NCI-H510A (cell line): ENCODE results near the gene CDK1.

Source experiments
- DNase-seq: peaks from one replicate; lab custom pipeline; 2025; lab: John Stamatoyannopoulos, UW

Gene CDK1

DNA sequence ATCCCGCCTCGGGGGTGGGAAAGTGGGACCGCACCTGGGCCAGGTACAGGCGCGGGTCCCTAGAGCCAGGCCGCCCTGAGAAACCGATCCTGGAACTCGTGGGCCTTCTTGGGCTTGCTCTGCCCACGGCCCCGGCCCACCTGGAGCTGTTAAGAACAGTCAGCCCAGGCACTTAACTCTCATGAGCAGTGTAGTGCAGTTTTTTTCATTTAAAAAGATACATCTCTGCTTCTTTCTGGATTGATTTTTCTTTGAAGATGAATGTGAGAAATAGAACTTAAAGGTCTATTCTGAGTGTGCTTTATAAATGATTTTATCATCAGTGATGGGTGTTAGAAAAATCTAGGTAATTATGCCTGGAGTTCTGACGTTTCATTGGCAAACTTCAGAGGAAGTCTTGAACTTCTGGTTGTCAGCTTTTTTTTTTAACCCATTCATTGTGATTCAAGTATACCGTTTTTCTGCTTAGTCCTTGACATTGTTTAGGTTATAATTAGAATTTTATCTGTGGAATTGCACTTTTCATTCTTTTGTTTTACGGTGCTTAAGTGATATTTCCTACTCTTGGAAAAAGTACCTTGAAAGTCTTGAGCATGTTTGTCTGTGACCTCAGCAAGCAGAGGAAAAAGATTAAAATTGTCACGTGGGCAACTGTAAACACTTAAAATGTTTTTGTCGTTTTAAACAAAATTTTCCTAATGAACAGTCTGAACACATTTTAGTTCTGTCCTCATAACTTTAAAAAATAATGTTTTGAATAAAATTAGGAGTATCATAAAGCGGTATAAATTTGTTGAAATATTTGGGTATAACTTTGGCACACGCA is 906 bp downstream of the CDK1 start:
- no peak for DNase-seq

DNA sequence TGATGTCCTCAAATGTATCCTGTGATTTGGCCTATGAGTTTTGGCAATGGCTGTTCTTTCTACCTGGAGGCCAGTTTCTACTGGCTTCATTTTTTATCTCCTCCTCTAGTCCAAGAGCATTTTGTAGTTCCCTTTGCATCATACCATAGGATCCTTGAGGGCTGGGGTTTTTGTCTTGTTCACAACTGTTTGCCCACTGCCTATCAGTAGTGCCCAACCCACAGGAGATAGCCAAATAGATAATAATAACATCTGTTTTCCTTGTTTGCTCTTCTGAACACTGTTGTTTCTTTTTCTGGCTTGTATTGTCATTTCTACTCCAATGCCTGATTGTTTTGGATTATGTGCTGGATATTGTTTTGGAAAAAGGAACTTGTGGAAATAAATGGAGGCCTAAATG is 3.4 kb downstream of the CDK1 start:
- DNase-seq = no peak

DNA sequence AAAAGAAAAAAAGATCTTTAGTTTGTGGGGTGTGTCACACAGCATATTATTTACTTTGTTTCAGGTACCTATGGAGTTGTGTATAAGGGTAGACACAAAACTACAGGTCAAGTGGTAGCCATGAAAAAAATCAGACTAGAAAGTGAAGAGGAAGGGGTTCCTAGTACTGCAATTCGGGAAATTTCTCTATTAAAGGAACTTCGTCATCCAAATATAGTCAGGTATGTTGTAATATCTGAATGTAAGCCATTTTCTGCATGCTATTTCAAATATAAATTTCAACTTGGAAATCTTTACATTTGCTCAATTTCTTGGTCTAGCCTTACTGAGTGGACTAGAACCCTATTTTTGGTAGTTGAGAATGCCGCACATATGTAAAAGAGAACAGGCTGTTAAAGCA is 6.4 kb downstream of the CDK1 start:
- DNase-seq = no peak

DNA sequence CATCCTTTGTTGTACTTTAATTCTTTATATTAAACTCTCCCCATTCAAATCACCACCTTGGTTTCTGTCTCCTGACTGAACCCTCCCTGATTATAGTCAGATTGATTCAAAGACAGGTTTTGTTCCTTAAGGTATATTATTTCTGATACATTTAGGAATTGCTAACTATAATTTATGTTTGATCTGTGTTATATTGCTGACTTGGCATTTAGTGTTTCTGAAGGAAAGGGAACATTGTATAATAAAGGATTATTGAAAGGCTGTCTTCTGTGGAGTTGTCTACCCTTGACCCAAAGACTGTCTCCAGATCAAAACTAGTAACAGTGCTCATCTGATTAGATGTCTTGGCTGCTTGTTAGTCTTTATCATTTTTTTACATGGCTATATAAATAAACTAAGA is 10.3 kb downstream of the CDK1 start:
- no peak for DNase-seq

DNA sequence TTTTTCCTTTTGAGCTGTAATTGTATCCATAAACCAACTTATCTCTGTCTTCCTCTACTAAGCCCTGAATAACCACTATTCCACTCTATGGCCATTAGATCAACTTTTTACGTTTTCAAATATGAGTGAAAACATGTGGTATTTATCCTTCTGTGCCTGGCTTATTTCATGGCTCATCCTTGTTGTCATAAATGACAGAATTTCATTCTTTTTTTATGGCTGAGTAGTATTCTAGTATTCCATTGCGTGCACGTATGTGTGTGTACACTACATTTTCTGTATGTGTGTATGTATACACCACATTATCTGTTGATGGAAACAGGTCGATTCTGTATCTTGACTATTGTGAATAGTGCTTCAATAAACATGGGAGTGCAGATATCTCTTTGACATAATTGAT is 11.1 kb downstream of the CDK1 start:
- DNase-seq = no peak

DNA sequence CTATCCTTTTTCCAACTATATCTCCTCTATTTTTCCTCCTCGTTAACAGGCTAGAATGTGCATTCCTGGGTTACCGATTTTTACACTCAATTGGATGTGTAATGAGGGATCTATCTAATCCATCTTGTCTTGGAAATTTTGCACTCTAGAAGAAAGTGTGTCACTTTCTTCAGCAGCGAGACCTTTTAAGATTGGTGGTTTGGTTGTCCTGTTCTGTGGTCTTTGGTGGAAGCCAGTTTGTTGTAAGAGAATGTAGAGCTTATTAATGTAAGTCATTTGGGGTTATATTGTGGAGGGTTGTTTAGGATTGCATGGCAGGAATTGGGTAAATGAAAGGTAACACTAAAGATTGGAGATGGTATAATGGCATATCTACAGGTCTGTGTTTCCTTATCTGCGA is 16.7 kb downstream of the CDK1 start:
- DNase-seq = no peak

DNA sequence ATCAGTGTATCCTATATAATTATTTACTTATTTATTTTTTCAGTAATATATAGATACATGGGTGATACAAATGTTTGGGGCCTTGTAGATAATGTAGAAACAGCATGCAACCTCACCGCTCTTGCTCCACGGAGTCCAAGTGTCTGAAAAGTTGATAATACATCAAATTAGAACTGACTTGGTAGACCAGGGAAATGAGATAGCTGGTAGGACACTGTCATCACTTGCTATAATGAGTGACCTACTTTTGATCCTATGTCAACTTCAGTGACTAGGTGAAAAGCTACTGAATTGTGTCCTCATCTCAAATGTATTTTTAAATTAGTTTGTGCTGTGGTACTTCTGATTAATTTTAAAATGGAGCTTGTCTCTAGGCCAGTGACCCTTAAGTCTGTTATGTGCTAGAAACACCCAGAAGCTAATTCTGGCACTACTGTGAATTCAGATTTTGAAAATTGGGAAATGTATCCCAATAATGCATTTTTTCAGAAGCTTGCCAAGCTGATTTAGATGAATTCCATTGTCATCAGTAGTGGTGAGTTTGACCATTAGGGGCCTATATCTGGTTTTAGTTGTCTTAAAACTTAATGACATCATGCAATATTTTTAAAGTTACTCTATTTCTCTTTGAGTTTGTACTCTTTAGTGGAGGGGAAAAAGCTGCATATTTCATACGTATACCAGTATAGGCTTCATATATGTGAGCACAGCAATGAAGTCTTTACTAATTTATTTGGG is 17.4 kb downstream of the CDK1 start:
- no peak for DNase-seq

DNA sequence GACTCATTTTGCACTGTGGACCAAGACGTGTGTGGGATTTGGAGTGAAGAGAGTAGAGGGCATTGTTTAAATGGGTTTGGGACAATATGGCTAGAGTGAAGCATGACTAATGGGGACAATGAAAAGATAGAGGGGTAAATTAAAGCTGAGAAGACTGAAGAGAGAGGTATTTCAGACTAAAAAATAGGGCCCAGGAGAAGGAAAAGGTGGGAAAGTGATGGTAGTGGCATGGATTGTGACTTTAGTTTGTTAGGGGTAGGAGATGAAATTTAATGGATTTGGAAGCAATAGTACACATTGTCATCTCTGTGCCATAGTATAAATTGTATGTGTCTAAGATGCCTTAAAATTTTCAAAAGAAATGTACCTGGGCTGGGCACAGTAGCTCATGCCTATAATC is 18.2 kb downstream of the CDK1 start:
- no peak for DNase-seq

DNA sequence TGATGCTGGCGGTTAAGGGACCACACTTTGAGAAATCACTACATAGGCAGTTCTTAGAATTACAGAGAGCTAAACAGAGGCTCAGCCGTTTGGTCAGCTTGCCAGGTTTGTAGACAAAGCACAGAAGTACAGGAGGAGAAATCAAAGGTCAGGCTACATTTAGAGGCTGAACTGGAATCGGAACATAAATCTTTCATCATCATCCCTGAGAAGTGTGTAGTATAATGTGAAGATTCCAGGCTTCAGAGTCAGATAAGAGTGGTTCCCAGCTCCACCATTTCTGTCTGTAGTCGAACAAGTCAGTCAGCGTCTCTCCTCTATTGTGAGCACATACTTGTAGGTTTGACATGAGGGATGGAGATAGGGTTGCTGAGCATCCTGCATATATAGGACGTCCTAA is 18.9 kb downstream of the CDK1 start:
- DNase-seq = no peak

DNA sequence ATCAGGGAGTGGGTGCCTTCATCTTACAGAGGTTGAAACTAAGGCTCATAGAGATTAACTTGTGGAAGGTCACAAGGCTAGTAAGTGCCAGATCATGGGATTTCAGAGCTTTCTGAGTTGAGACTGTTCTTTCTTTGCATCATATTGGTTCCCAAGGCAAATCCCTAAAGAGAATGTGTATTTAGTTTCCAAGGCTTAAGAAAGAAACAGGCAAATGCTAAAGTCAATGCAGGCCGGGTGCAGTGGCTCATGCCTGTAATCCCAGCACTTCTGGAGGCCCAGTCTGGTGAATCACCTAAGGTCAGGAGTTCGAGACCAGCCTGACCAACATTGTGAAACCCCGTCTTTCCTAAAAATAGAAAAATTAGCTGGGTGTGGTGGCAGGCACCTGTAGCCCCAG is 19.8 kb downstream of the CDK1 start:
- DNase-seq = no peak

DNA sequence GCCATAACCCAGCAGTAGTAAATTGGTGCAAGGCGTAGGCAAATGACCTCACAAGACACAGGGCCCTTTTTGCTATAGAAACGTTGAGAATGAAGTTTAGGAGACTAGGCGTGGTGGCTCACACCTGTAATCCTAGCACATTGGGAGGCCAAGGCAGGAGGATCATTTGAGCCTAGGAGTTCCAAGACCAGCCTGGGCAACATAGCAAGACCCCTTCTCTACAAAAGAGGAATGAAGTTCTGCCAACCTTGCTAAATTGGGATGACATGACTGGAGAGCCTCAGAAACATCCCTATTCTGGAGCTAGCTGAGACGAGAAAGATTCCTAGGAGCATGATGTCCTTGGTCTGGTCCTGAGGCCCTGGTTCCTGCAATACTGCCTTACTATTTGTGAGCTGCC is 20.6 kb downstream of the CDK1 start:
- no peak for DNase-seq

DNA sequence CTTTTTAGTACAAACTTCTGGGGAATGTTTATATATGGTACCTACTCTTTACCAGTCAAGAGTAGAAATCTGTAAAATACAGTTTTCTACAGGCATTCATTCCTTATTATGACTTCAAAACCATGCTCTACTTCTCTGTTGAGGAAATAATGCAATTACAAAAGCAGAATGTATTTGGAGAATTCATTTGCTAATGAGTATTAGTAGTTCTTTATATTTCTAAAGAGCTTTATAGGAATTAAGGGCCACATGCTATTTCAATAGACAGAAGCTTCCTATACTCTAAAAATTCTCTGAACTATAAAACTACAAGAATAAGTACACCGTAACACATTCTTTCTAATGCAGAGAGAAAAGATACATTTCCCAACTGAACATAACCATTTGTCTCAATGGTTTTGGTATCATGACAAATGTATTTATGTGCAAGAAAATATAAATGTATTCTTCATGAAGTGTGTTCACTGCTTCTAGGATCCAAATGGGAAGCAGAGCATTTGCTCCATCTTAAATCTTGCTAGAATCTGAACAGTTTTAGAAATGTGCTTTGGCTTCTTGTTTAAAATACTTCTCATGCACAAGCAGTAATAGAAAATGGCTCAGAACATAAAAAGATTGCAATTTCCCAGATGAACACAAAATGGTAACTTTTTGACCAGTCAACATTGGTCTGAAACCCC is 21.8 kb downstream of the CDK1 start:
- no peak for DNase-seq

DNA sequence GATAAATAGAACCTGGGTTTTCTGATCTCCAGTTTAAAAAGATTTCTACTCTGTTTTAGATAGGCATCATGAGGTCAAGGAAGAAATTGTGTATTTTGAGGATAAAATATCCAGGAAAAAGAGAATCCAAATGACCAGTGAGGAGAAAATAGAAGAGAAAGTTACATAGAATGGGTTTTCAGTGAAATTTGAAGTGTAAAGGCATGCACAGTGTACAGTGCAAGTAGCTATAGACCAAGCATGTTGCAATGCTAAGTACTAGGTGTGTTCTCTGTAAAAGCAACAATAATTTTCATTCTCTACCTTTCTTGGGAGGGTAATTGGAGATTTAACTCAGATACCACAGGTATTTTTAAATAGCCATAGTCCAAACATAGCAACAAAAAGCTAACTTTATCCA is 22.6 kb downstream of the CDK1 start:
- DNase-seq = no peak

DNA sequence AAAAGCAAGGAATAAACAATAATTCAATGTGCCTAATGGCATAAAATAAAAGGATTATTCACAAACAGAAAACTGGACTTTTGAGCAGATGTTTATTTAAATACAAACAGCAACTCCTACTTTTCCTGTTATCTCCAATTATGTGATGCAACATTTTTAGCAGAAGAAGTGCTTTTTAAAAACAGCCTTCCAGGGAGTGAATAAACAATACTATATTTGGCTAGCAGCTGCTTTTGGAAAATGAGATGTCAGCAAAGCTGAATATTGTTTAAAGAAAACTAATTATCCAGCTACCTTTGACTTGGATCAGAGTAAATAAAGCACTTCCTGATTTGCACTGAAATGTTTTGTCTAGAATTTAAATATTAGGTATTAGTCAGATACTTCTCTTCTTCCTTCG is 23.2 kb downstream of the CDK1 start:
- DNase-seq = no peak

DNA sequence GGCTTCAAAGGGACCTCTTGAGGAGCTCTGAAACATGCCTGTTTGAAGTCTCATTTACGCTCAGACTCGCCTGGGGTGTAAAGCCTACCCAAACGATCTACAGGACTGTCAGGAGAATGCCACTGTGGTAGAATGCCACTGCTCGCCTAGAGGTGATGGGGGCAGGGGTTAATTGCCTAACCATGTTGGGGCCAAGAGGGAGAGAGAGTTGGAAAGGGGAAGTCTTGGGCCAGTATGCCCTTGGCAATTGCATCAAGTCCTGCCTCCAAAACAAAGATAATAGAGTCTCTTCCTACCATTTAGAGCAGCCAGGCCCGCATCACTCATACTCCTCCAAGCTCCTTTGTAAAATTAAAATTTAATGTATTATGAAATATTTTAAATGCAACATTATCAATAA is 25.2 kb downstream of the CDK1 start:
- DNase-seq = no peak

DNA sequence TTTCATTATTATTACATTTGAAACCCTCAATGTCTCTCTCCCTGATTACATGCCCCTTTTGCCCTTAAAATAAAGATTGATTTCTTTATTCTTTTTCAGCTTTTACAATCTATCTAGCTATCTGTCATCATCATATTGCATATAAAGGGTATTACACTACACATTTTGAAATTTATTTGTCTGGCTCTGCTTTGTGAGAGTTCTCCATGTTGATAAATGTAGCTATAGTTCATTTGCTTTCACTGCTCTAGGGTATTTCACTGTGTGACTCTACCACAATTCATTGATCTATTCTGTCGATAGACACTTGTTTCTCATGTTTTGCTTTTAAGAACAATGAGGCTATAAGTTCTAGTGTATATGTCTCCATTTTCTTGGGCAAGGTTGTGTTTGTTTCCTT is 25.6 kb downstream of the CDK1 start:
- no peak for DNase-seq

DNA sequence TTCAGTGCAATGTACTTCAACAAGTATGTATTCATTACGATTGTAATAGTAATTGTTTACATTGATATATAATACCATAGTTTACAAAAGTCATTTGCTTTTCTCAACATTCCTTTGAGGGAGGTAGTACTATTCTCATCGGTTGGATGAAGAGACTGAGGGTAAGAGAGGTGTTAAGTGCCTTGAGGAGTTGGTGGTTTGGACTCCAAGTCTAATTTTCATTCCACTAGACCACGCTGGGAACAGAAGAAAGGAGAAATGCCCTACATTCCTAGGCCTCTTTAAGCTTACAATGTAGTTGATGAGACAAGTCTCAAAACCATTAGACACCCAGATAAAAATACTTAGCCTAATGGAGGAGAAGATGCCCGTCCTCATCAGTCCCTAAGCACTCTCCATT is 28.6 kb downstream of the CDK1 start:
- DNase-seq = no peak

DNA sequence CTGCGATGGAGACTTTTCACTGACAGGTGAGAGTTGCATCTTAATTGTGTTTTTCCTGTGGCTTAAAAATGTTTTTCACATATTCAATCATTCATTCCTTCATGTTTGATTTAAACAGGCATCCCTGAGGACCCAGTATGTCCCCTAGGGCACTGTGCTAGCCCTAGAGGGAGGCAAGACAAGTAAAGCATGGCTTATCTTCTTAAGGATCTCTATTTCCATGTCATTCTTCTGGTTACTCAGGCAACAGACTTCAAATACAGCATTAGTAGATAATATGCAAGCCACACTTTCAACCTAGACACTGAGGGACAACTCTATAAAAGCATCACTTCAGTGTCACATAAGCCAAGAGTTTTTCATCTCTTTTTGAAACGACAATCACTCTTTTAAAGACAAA is 29.2 kb downstream of the CDK1 start:
- DNase-seq = no peak

DNA sequence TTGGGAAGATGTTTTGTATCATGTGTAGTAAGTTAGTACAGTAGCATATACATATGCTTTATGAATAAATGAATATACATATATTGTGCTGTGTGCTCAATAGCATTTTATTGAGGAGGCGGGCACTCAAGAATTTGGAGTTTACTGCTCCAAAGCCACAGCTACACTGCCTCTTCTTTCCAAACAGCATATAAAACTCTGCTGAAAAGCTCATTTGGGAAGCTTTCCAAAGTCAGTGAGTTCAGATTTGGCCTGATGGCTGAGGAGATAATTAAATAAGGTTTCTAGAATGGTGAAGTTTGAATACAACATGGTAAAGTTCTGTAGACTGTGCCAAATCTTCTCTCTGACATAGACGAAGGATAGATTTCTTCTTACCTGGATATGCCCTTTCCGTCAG is 29.8 kb downstream of the CDK1 start:
- no peak for DNase-seq

DNA sequence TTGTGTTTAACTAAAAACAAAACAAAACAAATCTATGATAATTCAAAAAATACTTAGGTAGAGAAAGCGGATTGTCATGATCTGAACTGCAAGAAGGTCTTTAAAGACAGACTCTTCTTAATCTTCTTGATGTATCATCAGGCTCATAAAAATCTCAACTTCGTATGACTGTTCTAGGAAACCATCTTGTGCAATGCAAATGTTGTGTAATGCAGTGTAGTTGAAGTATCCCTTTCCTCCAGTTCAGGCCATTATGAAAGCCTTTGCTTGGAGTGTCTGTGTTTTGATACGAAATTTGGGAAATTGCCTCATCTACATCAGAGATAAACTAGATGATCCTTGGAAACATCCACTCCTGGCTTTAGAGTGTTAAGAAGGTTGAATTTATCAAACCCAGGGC is 30.9 kb downstream of the CDK1 start:
- DNase-seq = no peak

DNA sequence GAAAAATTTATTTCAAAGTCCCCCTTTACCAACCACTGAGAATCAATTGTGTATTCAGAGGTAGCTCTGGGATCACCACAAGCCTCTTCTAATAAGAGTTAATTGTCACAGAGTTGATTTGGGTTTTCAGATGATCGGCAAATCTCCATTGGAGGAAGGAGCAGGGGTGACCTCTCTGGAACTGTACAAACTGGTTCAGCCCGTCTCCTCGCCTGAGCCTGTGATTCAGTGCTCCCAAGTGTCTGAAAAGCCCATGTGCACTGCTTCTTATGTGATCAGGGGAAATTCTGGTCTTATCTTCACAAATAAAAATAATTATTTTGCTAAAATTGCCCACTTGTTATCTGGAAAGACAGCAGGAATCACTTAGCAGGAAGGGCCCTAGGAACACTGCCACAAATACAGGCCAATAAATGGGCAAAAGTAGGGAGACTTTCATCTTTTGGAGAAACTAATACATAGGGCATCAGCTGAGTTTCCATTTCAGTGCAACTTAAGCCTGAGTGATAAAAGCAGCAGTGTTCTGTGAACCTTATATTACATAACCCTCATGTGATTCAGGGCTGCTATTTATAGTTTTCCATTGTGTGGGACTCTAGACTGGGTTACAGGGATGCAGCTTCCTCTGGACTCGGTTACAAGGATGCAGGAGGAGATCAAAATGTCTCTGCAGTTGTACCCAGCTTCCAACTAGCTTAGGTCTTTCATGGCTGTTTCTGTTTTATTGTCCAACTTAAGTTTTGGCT is 32.3 kb downstream of the CDK1 start:
- DNase-seq = no peak

DNA sequence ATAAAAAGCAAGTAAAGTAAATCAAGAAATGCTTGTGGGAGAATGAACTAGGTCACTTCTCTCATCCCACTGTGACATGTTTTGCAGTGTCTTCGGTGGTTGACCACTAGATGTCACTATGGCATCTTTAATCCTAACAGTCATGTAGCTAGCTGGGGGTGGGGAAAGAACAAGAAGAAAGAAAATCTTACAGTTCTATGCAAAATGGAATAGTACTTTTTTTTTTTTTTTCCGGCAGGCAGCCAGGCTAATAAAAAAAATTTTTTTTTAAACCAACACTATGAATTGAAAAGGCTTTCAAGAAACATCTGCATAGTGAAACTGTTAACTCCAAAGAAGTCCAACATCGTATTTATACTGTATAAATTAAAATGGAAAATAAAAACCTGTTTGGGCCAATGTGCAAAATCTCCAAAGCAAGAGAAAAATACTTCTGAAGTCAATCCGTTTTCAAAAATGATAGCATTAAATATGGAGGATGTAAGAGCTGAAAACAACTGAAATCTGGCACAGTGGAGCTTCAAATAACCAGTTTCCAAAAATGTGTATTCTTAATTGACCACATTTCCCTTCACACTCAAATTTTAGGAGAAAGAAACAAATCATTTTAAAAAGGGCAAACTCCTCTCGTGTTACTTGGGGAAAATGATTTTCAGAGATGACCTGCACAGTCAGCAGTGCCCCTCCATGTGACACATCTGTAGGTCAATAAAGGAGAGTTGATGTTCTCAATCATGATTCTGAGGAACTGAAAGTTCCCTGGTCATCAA is 38.5 kb downstream of the CDK1 start:
- DNase-seq = no peak
